CD4-positive, alpha-beta T cell treated with Interleukin-17A for 1 hour (primary cell): Measurements from ENCODE around the gene BRAT1.

Experiments used
- DNase-seq: peaks from one replicate; pipeline ENCODE4 v3.0.0-alpha.2; 2020

BRAT1 gene

GRCh38 chr7:2559283-2559950 is 4.1 kb upstream of the BRAT1 start:
- no peak for DNase-seq

- DNase-seq, result peak; percentile 91
Observed at GRCh38 chr7:2558629-2559282, 3.4 kb upstream of the BRAT1 start, which contains the start of gene IQCE. IQCE (plus strand) TSS chr7:2558979; CDS start chr7:2559182, 203 bp downstream.

GRCh38 chr7:2554661-2555111 is 638 bp downstream of the BRAT1 start:
- DNase-seq, result no peak

GRCh38 chr7:2553831-2554581 is 1.3 kb downstream of the BRAT1 start:
- DNase-seq, result no peak

GRCh38 chr7:2553108-2553507 is 2.2 kb downstream of the BRAT1 start:
- no peak for DNase-seq

- DNase-seq, result no peak
Observed at GRCh38 chr7:2551418-2551817, 3.9 kb downstream of the BRAT1 start.

GRCh38 chr7:2546776-2547586 is 8.3 kb downstream of the BRAT1 start:
- DNase-seq, result no peak

- no peak for DNase-seq
Observed at GRCh38 chr7:2545746-2546425, 9.4 kb downstream of the BRAT1 start.

GRCh38 chr7:2544541-2545188 is 10.7 kb downstream of the BRAT1 start:
- DNase-seq, result no peak

- no peak for DNase-seq
Observed at GRCh38 chr7:2542916-2543871, 12.1 kb downstream of the BRAT1 start.

- no peak for DNase-seq
Observed at GRCh38 chr7:2542011-2542915, 13.1 kb downstream of the BRAT1 start.

GRCh38 chr7:2541291-2542010 is 13.9 kb downstream of the BRAT1 start:
- no peak for DNase-seq

GRCh38 chr7:2540641-2541051 is 14.7 kb downstream of the BRAT1 start:
- DNase-seq, result no peak

- no peak for DNase-seq
Observed at GRCh38 chr7:2540133-2540532, 15.2 kb downstream of the BRAT1 start.

GRCh38 chr7:2539031-2539911 is 16.1 kb downstream of the BRAT1 start:
- no peak for DNase-seq

GRCh38 chr7:2537981-2538851 is 17.1 kb downstream of the BRAT1 start:
- no peak for DNase-seq
